HG03439 (cell line): ENCODE results near the gene RPP25L.
A peak's percentile ranks its signal among the peaks of the same experiment; 100 is the strongest.

Source experiments
- ATAC-seq: cut with Tn5 transposase; IDR thresholded peaks from one replicate; pipeline ENCODE4 v1.9.1; 2021; ENCODE audit warnings: mild to moderate bottlenecking, moderate library complexity; ENCODE audit not compliant: unreplicated experiment

RPP25L gene

GRCh38 chr9:34638138-34638445 lies 26.2 kb upstream of the RPP25L start:
- ATAC-seq, result no peak

- ATAC-seq, result peak; percentile 82
Measured at GRCh38 chr9:34637356-34638137, 25.6 kb upstream of the RPP25L start, which contains the start of gene SIGMAR1. SIGMAR1 (minus strand) TSS chr9:34637787; CDS start chr9:34637697, 90 bp downstream.

- ATAC-seq, result peak; percentile 24
Measured at GRCh38 chr9:34636791-34637355, 25.0 kb upstream of the RPP25L start.

GRCh38 chr9:34635556-34635955 lies 23.7 kb upstream of the RPP25L start:
- no peak for ATAC-seq

- ATAC-seq, result no peak
Measured at GRCh38 chr9:34634551-34635248, 22.8 kb upstream of the RPP25L start.

GRCh38 chr9:34633851-34634550 lies 22.1 kb upstream of the RPP25L start:
- no peak for ATAC-seq

GRCh38 chr9:34633166-34633565 lies 21.3 kb upstream of the RPP25L start:
- no peak for ATAC-seq

GRCh38 chr9:34630402-34631154 lies 18.7 kb upstream of the RPP25L start:
- no peak for ATAC-seq

- no peak for ATAC-seq
Measured at GRCh38 chr9:34629491-34629808, 17.6 kb upstream of the RPP25L start.

GRCh38 chr9:34628656-34629490 lies 17.0 kb upstream of the RPP25L start, which contains the start of gene ARID3C:
ARID3C (minus strand) TSS chr9:34629066; CDS start chr9:34628014, 1,052 bp downstream.
- ATAC-seq, result no peak

- ATAC-seq, result no peak
Measured at GRCh38 chr9:34627716-34628655, 16.1 kb upstream of the RPP25L start.

- ATAC-seq, result no peak
Measured at GRCh38 chr9:34625186-34625486, 13.2 kb upstream of the RPP25L start.

- no peak for ATAC-seq
Measured at GRCh38 chr9:34624475-34625185, 12.7 kb upstream of the RPP25L start.

GRCh38 chr9:34623374-34624235 lies 11.7 kb upstream of the RPP25L start:
- no peak for ATAC-seq

GRCh38 chr9:34620061-34620994 lies 8.4 kb upstream of the RPP25L start, which contains the start of gene DCTN3:
DCTN3 (minus strand) TSS chr9:34620495; CDS start chr9:34620464, 31 bp downstream.
- ATAC-seq, result peak; percentile 97

- no peak for ATAC-seq
Measured at GRCh38 chr9:34615132-34615531, 3.2 kb upstream of the RPP25L start.
